ENCODE data around the gene ZMAT2. TPM values are rescaled to one million over a fixed set of nuclear protein-coding genes. Genes with fewer than 3 reads are reported as not detected.
A peak's percentile ranks its signal among the peaks of the same experiment; 100 is the strongest.
"Not testable (repeated sequence)": the region's sequence is repeated elsewhere in the genome, so short reads cannot be mapped to it uniquely, and the experiment has no call there.

ZMAT2 gene
- total RNA-seq, 1 experiment from 2014 or later: 76.6 TPM

- no TSS peak for BruUV-seq (replicated peaks)
- CTCF ChIA-PET: interaction anchor here (1.5 to 2.0 kb wide), 4 partner anchors 8 to 339 kb away, joined by 3 to 14 read pairs (median 6); partner anchors contain the start of gene ZMAT2
- Mint-ChIP-seq H3K27ac (ENCODE audit: unreplicated experiment) (no peak overlapping the region), H3K9me3 (ENCODE audit: unreplicated experiment) (no peaks in the 10 kb centered on the region), H3K36me3 (ENCODE audit: insufficient read depth, unreplicated experiment) (peaks cover 35% of the 10 kb centered on the region), H3K27me3 (ENCODE audit: insufficient read depth, unreplicated experiment) (peaks cover 4% of the 10 kb centered on the region), H3K4me1 (ENCODE audit: low read depth, unreplicated experiment) (peaks cover 7% of the 10 kb centered on the region), H3K4me3 (ENCODE audit: unreplicated experiment) (peak overlapping the region; percentile 93)
- H3K27me3 ChIP-seq (replicated peaks; ENCODE audit: control insufficient read depth, insufficient read depth, low read length): no peaks in the 10 kb centered on the region
- intact Hi-C loops (cut with micrococcal nuclease; ENCODE audit: unreplicated experiment): loop anchor here (1.0 to 5.0 kb wide), 4 partner anchors 8 to 149 kb away; partner anchors contain the start of genes APBB3, SLC35A4 and ZMAT2
- H3K4me1 ChIP-seq: no peaks in the 10 kb centered on the region
- POLR2A ChIA-PET: interaction anchor here (0.6 to 2.0 kb wide), 8 partner anchors 12 to 311 kb away, joined by 3 to 26 read pairs (median 3); partner anchors contain the start of genes ANKHD1, EIF4EBP3, IK and NDUFA2
- TF ChIP-seq, protein P1, sequence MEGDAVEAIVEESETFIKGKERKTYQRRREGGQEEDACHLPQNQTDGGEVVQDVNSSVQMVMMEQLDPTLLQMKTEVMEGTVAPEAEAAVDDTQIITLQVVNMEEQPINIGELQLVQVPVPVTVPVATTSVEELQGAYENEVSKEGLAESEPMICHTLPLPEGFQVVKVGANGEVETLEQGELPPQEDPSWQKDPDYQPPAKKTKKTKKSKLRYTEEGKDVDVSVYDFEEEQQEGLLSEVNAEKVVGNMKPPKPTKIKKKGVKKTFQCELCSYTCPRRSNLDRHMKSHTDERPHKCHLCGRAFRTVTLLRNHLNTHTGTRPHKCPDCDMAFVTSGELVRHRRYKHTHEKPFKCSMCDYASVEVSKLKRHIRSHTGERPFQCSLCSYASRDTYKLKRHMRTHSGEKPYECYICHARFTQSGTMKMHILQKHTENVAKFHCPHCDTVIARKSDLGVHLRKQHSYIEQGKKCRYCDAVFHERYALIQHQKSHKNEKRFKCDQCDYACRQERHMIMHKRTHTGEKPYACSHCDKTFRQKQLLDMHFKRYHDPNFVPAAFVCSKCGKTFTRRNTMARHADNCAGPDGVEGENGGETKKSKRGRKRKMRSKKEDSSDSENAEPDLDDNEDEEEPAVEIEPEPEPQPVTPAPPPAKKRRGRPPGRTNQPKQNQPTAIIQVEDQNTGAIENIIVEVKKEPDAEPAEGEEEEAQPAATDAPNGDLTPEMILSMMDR (IDR thresholded peaks at IDR 0.05; ENCODE audit: insufficient read depth in 1 of 2, low read depth in 1 of 2, low read length in 1 of 2, severe bottlenecking in 1 of 2, unreplicated experiment in 1 of 2): no peak
- no peak for DNase-seq
- peak overlapping the region; percentile 46 for H3K4me3 ChIP-seq (ENCODE audit: low read depth, low read length)
- no peaks in the 10 kb centered on the region for H3K36me3 ChIP-seq (ENCODE audit: control insufficient read depth, insufficient read depth, low read length)
- H3K9me3 ChIP-seq: no peaks in the 10 kb centered on the region
Measured at GRCh38 chr5:140711794-140712193, 11.5 kb downstream of the ZMAT2 start.

GRCh38 chr5:140713562-140714094, 13.4 kb downstream of the ZMAT2 start:
- H3K4me1 Mint-ChIP-seq (ENCODE audit: low read depth, unreplicated experiment): peaks cover 12% of the 10 kb centered on the region

GRCh38 chr5:140716238-140716637, 16.0 kb downstream of the ZMAT2 start:
- H3K4me3 ChIP-seq (ENCODE audit: low read depth, low read length); H3K9me3 Mint-ChIP-seq (ENCODE audit: unreplicated experiment); H3K9me3 ChIP-seq; DNase-seq; H3K4me1 ChIP-seq; POLR2A ChIA-PET; H3K4me3 Mint-ChIP-seq (ENCODE audit: unreplicated experiment); H3K36me3 ChIP-seq (ENCODE audit: control insufficient read depth, insufficient read depth, low read length); H3K27me3 ChIP-seq (replicated peaks; ENCODE audit: control insufficient read depth, insufficient read depth, low read length); H3K27me3 Mint-ChIP-seq (ENCODE audit: insufficient read depth, unreplicated experiment); BruUV-seq (replicated peaks); H3K27ac Mint-ChIP-seq (ENCODE audit: unreplicated experiment); CTCF ChIA-PET: not testable (repeated sequence)
- peaks cover 23% of the 10 kb centered on the region for H3K36me3 Mint-ChIP-seq (ENCODE audit: insufficient read depth, unreplicated experiment)
- H3K4me1 Mint-ChIP-seq (ENCODE audit: low read depth, unreplicated experiment): peaks cover 17% of the 10 kb centered on the region
- intact Hi-C loops (cut with micrococcal nuclease; ENCODE audit: unreplicated experiment): loop anchor here (5.0 kb wide), 1 partner anchor 474 kb away; no protein-coding TSS in a partner anchor

More at GRCh38 chr5:140713562-140714094, 13.4 kb downstream of the ZMAT2 start:
- Histone ChIP-seq H3K4me3 (ENCODE audit: low read depth, low read length) (no peak overlapping the region), H3K4me1 (no peaks in the 10 kb centered on the region), H3K9me3 (no peaks in the 10 kb centered on the region), H3K27me3 (replicated peaks; ENCODE audit: control insufficient read depth, insufficient read depth, low read length) (no peaks in the 10 kb centered on the region), H3K36me3 (ENCODE audit: control insufficient read depth, insufficient read depth, low read length) (no peaks in the 10 kb centered on the region)
- DNase-seq: no peak
- no TSS peak for BruUV-seq (replicated peaks)
- H3K9me3 Mint-ChIP-seq (ENCODE audit: unreplicated experiment): no peaks in the 10 kb centered on the region
- intact Hi-C loops (cut with micrococcal nuclease; ENCODE audit: unreplicated experiment): loop anchor here (5.0 kb wide), 1 partner anchor 151 kb away; the partner anchor contains the start of genes APBB3 and SLC35A4
- ChIA-PET CTCF (no interaction called here), POLR2A (no interaction called here)
- H3K27me3 Mint-ChIP-seq (ENCODE audit: insufficient read depth, unreplicated experiment): peaks cover 9% of the 10 kb centered on the region
- peaks cover 30% of the 10 kb centered on the region for H3K36me3 Mint-ChIP-seq (ENCODE audit: insufficient read depth, unreplicated experiment)
- no peak overlapping the region for H3K4me3 Mint-ChIP-seq (ENCODE audit: unreplicated experiment)
- H3K27ac Mint-ChIP-seq (ENCODE audit: unreplicated experiment): no peak overlapping the region
- TF ChIP-seq, protein P1 (IDR thresholded peaks at IDR 0.05; ENCODE audit: insufficient read depth in 1 of 2, low read depth in 1 of 2, low read length in 1 of 2, severe bottlenecking in 1 of 2, unreplicated experiment in 1 of 2): no peak

Data from Caco-2 (cell line).